HG03159 (cell line): ENCODE data around the gene SYNE1.
"Not testable (repeated sequence)": the region's sequence is repeated elsewhere in the genome, so short reads cannot be mapped to it uniquely, and the experiment has no call there.

Experiments
- ATAC-seq: cut with Tn5 transposase; IDR thresholded peaks from one replicate; pipeline ENCODE4 v1.9.1; 2021; ENCODE audit warnings: mild to moderate bottlenecking, moderate library complexity; ENCODE audit not compliant: unreplicated experiment

The SYNE1 gene

DNA sequence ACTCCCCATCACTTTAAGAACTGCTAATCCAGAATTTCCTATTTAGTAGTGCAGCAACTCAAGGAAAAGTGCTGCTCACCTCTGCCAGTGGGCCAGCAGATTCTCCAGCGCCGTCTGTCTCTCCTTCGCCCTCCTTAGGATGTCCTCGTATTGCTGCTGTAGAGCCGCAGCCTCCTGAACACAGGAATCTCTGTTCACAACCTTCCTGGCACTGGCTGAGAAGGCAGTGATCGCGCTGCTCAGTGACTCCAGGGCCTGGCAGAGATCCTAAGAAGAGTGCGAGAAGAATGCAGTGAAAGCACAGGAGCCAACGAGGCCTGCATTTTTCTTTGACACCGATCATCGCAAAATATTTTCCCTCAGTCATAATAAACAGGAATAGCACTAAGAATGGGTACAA lies 209.0 kb downstream of the SYNE1 start:
- no peak for ATAC-seq

DNA sequence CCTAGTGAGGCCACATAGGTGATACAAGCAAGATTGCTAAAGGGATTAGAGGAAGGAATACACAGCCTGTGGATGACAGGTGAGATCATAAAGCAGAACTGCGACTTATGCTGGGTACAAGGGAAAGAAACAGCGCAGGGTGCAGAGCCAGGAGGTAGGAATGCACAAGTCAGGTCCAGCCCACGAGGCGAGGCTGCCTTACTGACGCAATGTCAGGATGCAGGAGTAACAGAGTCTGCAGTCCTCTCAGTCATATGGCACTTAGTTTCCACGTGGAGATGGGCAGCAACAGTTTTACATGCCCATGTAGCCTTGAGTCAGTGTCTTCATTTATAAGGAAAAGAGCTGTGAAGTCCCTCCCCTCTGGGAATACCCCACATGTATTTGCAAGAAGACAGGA lies 210.9 kb downstream of the SYNE1 start:
- ATAC-seq, result no peak

DNA sequence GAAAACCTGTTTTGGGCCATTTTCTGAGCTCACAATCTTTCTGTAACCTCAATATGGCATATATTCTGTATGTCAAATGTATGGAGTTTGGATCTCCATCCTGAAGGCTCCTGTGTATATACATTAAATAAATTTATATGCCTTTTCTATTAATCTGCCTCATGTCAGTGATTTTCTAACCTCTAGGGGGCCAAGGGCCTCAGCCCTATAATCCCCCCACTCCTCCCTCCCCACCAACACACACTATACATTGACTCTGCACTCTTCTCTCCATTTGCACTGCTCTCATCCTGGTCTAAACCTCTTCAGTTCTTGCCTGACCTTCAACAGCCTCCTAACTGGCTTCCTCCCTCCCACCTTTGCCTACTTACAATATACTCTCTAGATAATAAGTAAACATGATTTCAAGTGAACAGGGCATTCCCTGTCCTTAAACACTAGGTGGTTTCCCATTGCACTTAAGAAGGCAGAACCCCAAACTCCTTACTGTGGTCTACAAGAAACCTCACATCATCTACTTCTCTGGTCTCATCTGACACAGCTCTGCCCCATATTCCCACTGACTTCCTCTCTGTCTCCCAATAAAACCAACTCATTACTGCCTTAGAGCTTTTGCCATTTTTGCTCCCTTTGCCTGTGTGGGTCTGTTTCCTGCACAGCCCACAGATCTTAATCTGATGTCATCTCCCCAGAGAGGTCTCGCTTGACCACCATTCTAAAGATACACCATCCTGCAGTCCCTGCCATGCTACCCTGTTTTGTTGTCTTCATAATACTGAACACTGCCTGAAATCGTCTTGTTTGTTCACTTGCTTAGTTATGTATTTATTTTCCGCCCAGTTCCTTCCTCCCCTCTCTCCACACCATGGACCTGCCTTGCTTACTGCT lies 213.7 kb downstream of the SYNE1 start:
- ATAC-seq, result peak; percentile 70

DNA sequence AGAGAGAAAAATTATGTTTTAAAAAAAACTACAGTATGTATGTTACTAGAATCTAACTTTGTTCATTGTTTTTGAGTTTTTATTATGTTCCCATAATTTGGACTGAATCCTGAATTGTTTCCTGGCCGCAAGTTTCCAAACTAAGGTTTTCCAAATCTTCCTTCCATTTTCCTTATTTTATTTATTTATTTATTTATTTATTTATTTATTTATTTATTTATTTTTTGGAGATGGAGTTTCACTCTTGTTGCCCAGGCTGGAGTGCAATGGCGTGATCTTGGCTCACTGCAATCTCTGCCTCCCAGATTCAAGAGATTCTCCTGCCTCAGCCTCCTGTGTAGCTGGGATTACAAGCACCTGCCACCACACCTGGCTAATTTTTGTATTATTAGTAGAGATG lies 215.7 kb downstream of the SYNE1 start:
- not testable (repeated sequence) for ATAC-seq

DNA sequence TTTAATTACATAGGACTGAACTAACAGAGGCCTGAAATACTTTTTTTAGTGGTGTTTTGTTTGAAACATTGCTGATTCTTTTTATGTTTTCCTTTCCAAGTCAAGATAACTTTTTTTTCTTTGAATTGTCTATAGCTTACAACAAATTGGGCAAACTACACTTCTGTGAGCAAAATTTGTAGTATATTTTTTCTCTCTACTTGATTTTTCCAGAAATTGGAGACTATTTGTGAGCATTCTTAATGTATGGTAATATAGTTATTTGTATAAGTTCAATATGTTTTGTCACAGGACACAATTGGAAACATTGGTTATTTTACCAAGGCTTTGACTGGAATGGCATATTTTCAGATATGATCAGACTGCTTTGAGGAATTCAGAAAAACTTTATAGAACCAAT lies 216.5 kb downstream of the SYNE1 start:
- no peak for ATAC-seq

DNA sequence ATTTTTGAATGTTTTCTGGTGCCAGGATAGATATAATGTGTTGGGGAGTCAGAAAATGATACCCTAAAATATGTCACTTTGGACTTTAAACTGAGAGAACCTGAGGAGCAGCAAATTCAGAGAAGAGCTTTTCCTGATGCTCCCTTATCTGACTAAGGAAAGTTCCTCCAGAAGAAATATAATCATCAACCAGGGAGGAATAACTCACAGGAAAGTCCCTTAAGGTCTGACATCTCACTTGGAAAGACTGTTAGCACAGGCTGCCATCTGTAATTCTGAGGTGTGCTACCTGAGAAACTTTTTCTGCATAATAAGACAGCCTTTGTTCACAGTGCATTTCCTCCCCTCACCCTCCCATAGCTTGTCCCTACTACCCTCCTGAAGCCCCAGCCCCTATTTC lies 218.6 kb downstream of the SYNE1 start:
- ATAC-seq, result no peak

DNA sequence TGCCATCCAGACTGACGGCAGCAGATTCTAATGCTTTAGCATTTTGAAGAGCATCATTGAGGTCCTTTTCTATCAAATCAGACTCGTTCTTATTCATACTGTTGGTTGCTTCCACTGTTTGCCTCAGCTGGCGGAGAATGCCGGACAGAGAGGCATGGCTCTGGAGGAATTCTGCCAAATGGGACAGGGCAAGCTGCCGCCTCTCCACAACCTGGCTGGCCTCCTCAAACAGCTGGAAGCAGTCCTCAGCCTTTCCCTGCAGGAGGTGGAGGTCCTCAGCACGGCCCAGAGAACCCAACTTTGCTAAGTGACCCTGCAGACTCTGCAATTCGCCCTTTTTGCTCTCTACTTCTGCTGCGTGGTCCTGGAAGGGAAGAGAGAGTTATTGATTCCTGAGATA lies 220.5 kb downstream of the SYNE1 start:
- no peak for ATAC-seq

DNA sequence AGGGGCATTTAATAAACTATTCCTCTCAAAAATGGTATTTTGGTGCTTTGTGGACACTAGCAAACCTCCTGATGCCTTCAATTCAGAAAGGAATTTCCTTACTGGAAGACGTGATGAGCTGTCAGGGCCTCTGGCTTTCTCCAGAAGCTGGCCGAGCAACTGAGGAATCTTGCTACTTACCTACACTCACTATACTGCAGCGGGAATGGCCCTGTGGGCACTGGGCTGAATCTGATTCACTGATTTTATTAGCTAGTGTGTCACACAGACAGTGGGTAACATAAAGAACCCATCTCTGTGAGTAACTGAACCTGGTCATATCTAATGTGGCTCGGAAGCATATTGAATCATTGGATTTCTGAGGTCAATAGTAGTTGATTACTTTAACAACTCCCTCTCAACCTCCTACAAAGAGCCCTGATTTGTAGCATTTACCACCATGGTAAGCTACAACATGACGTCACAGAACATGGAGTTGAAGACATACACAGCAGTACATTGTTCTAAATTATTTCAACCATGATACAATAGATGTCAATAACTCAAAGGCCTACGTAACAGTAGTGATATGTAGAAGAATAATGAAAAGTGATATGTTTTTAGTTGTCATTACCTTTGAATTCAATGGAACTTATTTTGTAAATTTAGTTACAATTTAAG lies 232.1 kb downstream of the SYNE1 start:
- ATAC-seq, result no peak

DNA sequence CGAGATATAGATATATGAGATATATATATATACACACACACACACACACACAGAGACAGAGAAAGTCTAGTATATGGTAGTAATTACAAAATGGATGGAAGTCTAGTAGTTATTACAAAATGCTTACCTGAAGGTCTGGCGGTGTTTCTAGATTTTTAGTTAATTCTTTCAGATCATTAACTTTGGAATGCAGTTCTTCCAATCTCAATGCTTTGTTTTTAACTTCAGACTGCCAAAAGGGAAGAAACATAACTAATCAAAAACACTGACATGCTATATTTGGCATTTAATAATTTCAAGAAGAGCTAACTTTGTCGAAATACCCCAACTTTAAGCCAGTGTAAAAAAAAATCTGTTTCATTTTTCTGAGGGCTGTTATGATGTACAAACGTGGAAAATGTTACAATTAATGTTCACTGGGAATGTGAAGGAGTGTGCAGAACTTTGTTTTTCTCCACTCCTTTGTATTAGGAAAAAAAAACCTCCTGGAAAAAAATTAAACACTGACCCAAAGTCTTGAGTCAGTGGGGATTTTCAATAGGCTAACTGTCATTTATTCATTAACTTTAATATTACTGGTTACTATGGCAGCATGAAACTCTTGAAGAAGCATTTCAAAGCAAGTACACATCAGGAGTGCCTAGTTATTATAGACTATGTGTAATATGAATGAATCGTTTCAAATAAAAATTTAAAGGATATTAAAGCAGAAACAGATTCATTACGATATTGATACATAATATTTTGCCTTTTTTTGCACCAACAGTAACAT lies 232.9 kb downstream of the SYNE1 start:
- peak; percentile 68 for ATAC-seq

DNA sequence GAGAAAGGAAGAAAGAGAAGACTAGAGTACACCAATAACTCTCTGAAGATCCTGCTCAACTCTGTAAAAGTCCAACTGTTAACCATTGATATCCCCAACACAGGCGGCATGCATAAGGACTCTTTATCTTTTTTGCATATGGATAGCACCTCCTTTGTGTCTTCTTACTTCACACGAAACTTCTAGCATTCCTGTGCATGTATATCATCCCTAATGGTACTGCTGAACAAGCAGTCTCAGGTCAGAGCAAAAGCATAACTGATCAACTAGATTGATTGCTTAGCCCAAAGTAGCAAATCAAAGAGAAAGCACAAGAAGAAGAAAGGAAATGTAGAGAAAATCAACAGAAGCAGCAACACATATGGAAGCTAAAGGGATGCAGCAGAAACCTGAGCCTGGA lies 234.4 kb downstream of the SYNE1 start:
- no peak for ATAC-seq

DNA sequence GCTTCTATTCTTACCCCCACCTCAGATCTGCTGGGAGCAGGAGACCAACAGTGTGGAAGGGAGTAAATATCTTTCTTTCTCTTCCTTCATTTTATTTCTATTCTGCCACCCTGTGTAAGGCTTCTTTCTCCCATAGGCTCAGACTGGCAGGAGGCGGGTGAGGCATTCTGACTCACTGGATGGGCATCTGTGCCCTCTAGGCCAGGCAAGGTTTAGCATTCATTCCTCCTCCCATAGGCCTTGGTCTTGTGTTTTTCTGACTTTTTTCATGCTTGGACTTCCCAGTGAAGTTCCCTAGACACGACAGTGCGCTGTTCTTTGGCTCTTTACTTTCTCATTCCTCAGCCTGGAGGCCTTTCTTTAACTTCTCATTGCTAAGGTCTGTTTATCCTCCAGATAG lies 235.2 kb downstream of the SYNE1 start:
- no peak for ATAC-seq

DNA sequence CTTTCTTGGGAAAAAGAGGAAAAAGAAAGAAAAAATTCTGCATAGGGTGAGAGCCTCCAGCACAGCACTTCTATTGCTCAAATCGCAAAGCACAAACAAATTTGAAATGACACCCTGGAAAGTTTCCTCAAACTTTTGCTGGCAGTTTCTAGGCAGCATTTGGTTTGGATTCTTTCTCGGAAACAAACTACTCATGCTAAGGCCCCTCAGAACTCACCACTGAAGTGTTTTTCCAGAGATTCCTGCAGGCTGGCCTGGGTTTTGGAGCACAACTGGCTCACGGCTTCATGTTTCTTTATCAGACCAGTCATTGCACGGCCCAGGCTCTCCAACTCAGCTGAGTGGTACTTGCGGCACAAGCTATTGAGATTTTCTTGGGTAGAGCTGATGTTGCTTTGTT lies 237.8 kb downstream of the SYNE1 start:
- ATAC-seq, result no peak

DNA sequence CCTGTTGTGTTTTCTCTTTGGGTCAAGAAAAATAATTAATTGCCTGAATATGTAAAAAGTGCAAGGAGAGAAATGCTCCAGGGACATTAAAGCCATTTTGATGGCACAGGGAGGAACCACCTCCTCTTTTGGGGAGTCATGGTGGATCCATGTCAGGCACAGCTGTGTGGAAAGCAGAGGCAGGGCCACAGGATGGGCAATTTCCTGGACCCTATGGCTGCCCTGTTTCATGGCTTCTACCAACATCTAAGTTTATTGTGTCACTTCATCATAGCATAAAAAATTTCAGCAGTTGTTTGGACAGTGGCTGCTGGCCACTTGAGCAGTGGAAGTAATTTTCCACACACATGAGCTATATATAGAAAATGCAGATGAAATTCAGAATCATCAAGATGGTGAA lies 238.2 kb downstream of the SYNE1 start:
- no peak for ATAC-seq

DNA sequence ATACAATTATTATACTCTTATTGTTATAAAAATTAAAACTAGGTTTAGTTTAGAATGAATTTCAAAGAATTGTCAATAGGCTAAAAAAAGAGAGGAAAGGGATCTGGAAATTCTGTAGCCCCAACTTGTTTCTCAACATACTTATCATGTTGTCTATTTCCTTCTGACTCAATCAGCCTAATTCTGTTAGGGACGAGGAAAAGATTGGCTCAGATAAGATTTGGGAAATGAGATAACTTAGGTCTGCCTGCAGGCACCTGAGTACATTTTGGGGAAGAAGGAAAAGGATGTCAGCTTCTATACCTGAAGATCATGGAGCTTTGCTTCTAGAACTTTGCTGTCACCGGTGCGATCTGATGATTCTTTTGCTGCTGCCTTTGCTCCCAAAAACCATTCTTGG lies 238.8 kb downstream of the SYNE1 start:
- no peak for ATAC-seq

DNA sequence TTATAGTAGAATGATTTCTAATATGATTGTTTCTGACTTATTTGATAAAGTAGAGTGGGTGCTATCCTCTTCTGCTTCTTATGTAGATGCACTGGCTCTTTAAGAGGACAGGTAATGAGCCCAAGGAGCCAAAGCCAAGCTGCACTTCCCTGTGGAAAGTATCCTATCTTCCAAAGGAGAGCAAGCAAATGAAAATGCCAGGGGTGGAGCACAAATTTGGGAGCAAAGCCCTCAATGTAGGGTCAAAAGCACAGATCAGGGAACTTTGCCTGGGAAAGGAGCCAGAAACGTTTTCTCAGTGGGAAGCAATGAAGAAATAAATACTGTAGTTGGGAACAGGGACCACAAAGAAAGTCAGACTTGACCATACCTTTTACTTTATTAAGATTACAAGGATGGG lies 242.9 kb downstream of the SYNE1 start:
- no peak for ATAC-seq

DNA sequence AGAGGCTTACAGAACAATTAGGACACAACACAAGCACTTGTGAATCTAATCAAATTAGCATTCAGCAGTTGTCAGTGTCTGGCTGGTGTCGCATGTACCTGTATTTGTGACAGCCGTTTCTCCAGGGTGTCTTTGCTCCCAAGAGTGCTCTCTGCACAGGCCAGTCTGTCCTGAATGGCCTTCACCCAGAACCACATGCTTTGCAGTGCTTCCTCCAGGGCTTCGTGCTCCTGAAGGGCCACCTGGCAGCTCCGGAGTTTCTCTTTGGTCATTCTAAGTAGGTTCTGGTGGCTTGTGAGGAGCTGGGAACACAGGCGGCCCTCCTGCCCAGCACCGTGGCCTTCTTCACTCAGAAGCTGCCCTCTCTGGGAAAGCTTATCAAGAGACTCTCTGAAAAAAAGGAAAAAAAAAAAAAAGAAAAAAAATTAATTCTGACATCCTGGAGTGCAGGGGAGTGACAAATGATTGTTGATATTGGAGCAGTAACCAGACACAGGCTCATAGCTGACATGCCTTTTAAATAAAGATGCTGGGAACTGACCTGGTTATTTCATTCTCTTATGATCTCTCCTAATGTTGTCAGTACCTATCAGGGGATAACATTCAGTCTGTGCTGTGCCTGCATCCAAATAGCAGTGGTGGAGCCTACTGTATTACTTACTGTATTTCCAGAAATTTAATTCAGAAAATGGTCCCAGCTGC lies 245.8 kb downstream of the SYNE1 start:
- no peak for ATAC-seq

DNA sequence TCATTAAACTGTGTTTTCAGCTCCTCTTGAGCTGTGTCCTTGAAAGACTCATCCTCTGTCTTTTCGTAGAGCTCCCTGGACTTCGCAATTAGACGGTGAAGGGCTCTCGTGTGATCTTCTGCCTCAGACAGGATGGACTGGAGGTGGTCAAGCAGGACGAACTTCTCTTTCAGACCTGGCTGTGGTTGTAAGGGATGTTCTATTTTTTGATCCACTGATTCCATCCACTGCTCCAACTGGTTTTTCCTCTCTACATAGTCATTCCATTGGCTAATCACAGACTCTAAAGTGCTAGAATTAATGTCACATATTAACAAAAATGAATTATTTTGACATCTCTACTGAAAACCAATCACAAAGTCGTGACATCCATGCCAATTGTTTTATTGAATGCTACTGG lies 250.1 kb downstream of the SYNE1 start:
- no peak for ATAC-seq

DNA sequence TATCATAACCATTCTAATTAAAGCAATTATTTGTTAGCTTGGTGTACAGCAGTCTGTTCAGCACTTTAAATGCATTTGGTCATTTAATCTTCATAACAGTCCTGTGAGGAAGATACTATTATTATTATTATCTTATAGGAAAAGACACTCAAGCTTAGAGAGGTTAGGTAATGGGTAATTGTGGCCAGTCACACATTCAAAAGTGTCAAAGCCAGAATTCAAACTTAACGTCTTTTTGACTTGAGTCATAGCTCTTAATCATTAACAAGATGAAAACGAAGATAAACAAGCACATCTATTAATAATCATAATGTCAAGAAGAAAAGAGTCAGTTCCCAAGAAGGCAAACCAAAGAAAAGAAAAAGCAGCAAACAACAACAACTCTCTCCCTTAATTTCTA lies 251.0 kb downstream of the SYNE1 start:
- no peak for ATAC-seq

DNA sequence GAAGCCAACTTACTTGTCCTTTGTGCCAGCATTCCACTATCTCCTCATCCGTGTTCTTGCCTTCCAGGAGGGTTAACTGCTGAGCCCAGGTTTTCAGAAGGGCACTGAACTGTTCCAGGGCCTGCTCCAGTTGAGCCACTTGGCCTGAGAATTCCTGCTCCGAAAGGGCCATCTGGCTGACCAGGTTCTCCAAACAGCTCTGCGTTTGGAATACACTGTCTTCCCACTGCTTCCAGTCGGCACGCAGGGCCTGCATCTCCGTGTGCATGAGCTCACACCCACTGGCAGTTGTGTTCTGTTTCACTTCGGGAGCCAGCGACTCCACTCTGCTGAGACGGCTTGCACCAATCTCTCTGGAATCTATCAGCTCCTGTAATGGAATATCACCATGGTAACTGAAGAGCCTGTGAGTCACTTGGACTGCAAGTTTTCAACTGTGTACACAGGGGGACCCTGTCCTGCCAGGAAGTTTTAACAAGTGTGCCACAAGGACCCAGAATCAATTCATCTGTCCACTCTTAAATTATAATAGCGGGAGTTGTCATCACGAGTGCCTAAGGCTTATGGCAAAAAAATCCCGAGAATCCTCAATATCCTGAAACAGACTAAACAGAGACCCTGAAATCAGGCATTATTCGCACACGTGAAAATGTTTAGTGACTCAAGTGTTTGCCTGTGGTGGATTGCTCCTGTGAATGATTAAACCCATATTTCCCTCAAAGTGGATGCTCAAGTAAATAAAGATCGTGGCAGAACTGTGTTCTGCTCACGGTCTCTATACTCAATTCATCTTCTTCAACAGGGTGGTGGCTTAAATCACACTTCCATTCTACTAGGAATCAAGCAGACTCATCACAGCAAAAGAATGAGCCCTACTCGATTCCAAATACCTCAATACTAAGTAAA lies 255.9 kb downstream of the SYNE1 start:
- ATAC-seq, result no peak

DNA sequence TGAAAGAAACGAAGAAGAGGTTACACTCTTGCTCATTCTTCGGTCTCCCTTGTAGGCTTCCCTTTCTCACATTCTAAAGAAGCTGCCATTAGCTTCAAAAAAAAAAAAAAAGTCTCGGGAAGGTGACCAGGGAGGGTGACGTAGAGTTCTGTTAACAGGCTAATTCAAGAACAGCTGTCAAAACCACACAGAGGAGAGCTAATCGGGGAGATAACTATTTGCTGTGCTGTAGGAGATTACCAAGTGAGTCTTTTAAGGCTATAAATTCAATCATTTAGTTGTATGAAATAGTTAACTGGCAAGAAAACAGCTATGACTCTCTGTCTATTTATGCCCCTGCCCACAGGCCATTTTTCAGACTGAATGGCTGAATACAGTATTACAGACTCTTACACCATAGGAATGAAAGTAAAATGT lies 256.8 kb downstream of the SYNE1 start:
- ATAC-seq, result no peak
